Esophagus squamous epithelium (tissue), 5 donors: Measurements from ENCODE around the gene HYOU1. TPM values are rescaled to one million over a fixed set of nuclear protein-coding genes. Genes with fewer than 3 reads are reported as not detected.

Experiments
- DNase-seq: peaks from one replicate; lab custom pipeline; 2025; lab: John Stamatoyannopoulos, UW
- H3K27ac ChIP-seq, 4 donors: fragments of 200-600 bp; sonication (generic); one replicate each; pipeline ENCODE4 v1.5.1; 2016 to 2019; ENCODE audit warnings: mild to moderate bottlenecking in 1 of 4
- H3K27me3 ChIP-seq, 4 donors: fragments of 200-600 bp; sonication (generic); 1 replicate in 3 of 4; 2 replicates in 1 of 4; pipeline versions ENCODE4 v1.5.1 to v1.6.0; 2017 to 2021; ENCODE audit warnings: antibody characterized with exemption in 1 of 4
- H3K36me3 ChIP-seq, 3 donors: fragments of 200-600 bp; sonication (generic); one replicate each; pipeline ENCODE4 v1.5.1; 2016 to 2019
- H3K4me1 ChIP-seq, 3 donors: fragments of 200-600 bp; sonication (generic); one replicate each; pipeline ENCODE4 v1.5.1; 2017 to 2019
- H3K4me3 ChIP-seq, 4 donors: fragments of 200-600 bp; sonication (generic); 1 replicate in 3 of 4; 2 replicates in 1 of 4; pipeline ENCODE4 v1.5.1; 2016 to 2019; ENCODE audit warnings: mild to moderate bottlenecking in 2 of 4, moderate library complexity in 1 of 4
- H3K9me3 ChIP-seq, 3 donors: fragments of 200-600 bp; sonication (generic); one replicate each; pipeline ENCODE4 v1.5.1; 2016 to 2019
- CTCF ChIP-seq, 6 experiments: fragments of 450-650 bp in 4 of 6; fragments of 200-600 bp in 2 of 6; sonication (generic) in 2 of 6; IDR thresholded peaks; one replicate each; pipeline ENCODE4 v1.5.1; 2016 to 2019; ENCODE audit warnings: antibody characterized with exemption in 6 of 6, mild to moderate bottlenecking in 4 of 6, moderate library complexity in 4 of 6
- POLR2A ChIP-seq, 4 donors: fragments of 450-650 bp; IDR thresholded peaks; one replicate each; pipeline ENCODE4 v1.6.1; 2017; ENCODE audit warnings: antibody characterized with exemption in 4 of 4, mild to moderate bottlenecking in 4 of 4, moderate library complexity in 3 of 4
- WGBS, 2 donors: methylation state at CpG; one replicate each; pipeline ENCODE4 v1.1.5; 2018; 5-methylcytosine and 5-hydroxymethylcytosine counted together
- intact Hi-C: fragments of 100-400 bp; cut with DNase I; formaldehyde crosslinking; loops from one replicate; pipeline ENCODE4 v1.15.0; 2022
- total RNA-seq, 4 donors: library from RNA; depleted of rRNA; stranded (reverse); fragments of >200 nt; gene quantifications; one replicate each; pipeline ENCODE4 v1.1.0, GENCODE V29; 2016
- donor health status: DM: yes; HTN: yes; CAD: no.

The HYOU1 gene
- total RNA-seq, 4 donors from 2014 or later = 44.1 to 93.8 (median 65.4) TPM

- H3K4me1 ChIP-seq = peaks cover 12 to 30% (median 19%) of the 10 kb centered on the region in 3 donors
- intact Hi-C loops = no loop called here
- peak within 1 kb of the TSS; percentile 49 to 87 (median 84) for H3K4me3 ChIP-seq
- DNase-seq = peak; percentile 85
- peaks cover 0 to 27% (median 0%) of the 10 kb centered on the region in 3 donors for H3K36me3 ChIP-seq
- H3K27ac ChIP-seq = peak within 1 kb of the TSS; percentile 82 to 94 (median 89)
- WGBS, 2 donors = 0% methylated on average over 3 to 25 of the region's 67 CpGs
- no peaks in the 10 kb centered on the region for H3K9me3 ChIP-seq
- TF ChIP-seq POLR2A (IDR thresholded peaks at IDR 0.05) (peak in 3 of 4 donors; percentile 14 to 68 (median 19)), CTCF (IDR thresholded peaks at IDR 0.05) (peak in 4 of 6 experiments; percentile 66 to 96 (median 82))
- H3K27me3 ChIP-seq = no peaks in the 10 kb centered on the region
These were observed 26.5 kb downstream of the HYOU1 start, which contains the start of gene SLC37A4 for GRCh38 chr11:119030329-119031047. SLC37A4 (minus strand) TSS chr11:119030877.

- Histone ChIP-seq H3K4me1 (peaks cover 12 to 34% (median 19%) of the 10 kb centered on the region in 3 donors), H3K27me3 (no peaks in the 10 kb centered on the region), H3K9me3 (no peaks in the 10 kb centered on the region), H3K36me3 (peaks cover 0 to 33% (median 0%) of the 10 kb centered on the region in 3 donors), H3K4me3 (peak overlapping the region; percentile 49 to 87 (median 84)), H3K27ac (peak overlapping the region; percentile 82 to 94 (median 89))
- intact Hi-C loops = no loop called here
- TF ChIP-seq POLR2A (IDR thresholded peaks at IDR 0.05) (no peak), CTCF (IDR thresholded peaks at IDR 0.05) (no peak)
- WGBS, 2 donors = 0% methylated on average over 7 of the region's 13 CpGs; no CpG with 5 or more reads in 1 of the 2 donors
- DNase-seq = no peak
These were observed 27.0 kb downstream of the HYOU1 start for GRCh38 chr11:119030029-119030328.

- intact Hi-C loops = no loop called here
- DNase-seq = no peak
- H3K4me1 ChIP-seq = peaks cover 12 to 38% (median 19%) of the 10 kb centered on the region in 3 donors
- TF ChIP-seq CTCF (IDR thresholded peaks at IDR 0.05) (no peak), POLR2A (IDR thresholded peaks at IDR 0.05) (no peak)
- peak overlapping the region; percentile 49 to 87 (median 84) for H3K4me3 ChIP-seq
- peaks cover 0 to 37% (median 0%) of the 10 kb centered on the region in 3 donors for H3K36me3 ChIP-seq
- no peaks in the 10 kb centered on the region for H3K9me3 ChIP-seq
- H3K27ac ChIP-seq = peak overlapping the region; percentile 82 to 94 (median 89)
- 36 to 43% methylated on average over 8 to 9 of the region's 10 CpGs for WGBS, 2 donors
- H3K27me3 ChIP-seq = no peaks in the 10 kb centered on the region
These were observed 27.5 kb downstream of the HYOU1 start for GRCh38 chr11:119029340-119030028.

GRCh38 chr11:119029069-119029339 lies 28.0 kb downstream of the HYOU1 start:
- 100% methylated on average over 1 of the region's 1 CpG; no CpG with 5 or more reads in 1 of the 2 donors for WGBS, 2 donors
- no peak for TF ChIP-seq CTCF (IDR thresholded peaks at IDR 0.05)
- TF ChIP-seq POLR2A (IDR thresholded peaks at IDR 0.05) = no peak
- Histone ChIP-seq H3K9me3 (no peaks in the 10 kb centered on the region), H3K4me3 (peak overlapping the region in 1 of 4 donors; percentile 86), H3K36me3 (peaks cover 0 to 42% (median 4%) of the 10 kb centered on the region in 3 donors), H3K4me1 (peaks cover 12 to 38% (median 19%) of the 10 kb centered on the region in 3 donors), H3K27ac (peak overlapping the region in 2 of 4 donors; percentile 87 to 94), H3K27me3 (no peaks in the 10 kb centered on the region)
- intact Hi-C loops = no loop called here
- DNase-seq = no peak
